CD4-positive, alpha-beta T cell treated with Interleukin-12 subunit alpha and Interleukin-12 subunit beta, for 1 hour (primary cell): ENCODE data around the gene KCNJ11.

ENCODE experiments used
- DNase-seq: peaks from one replicate; pipeline ENCODE4 v3.0.0-alpha.2; 2020

The KCNJ11 gene

GRCh38 chr11:17408026-17408425 is 19.6 kb upstream of the KCNJ11 start:
- DNase-seq = no peak

DNA sequence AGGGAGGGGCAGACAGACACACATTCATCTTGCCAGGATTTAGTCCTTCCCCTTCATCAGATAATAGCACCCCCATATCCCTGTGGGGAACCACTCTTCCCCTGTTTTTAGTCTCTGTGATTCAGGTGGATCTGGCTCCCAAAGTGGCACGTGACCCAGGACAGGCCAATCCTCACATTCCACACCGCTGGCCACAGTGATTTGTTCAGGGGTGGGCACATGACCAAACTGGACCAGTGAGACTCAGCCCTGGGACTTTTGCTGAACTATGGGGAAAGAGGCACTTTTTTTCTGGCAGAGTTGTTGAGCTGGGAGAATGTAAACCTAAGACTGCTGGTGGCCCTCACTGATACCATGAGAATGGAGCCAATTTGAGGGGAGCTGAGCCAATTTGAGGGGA is 19.1 kb upstream of the KCNJ11 start:
- no peak for DNase-seq

DNA sequence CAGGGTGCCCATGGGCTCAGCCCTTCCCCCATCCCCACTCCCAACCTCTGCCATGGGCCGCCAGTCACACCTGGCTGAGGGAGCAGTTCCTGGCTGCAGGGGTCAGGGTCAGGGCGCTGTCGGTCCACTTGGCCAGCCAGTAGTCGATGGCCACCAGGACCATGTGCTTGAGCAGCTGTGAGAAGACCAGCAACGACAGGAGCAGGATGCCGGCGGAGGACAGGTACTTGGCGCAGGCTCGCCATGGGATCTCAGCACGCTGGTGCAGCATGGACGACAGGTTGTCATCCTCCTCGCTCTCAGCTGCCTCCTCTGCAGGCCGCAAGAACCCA is 18.3 kb upstream of the KCNJ11 start:
- DNase-seq = no peak

DNA sequence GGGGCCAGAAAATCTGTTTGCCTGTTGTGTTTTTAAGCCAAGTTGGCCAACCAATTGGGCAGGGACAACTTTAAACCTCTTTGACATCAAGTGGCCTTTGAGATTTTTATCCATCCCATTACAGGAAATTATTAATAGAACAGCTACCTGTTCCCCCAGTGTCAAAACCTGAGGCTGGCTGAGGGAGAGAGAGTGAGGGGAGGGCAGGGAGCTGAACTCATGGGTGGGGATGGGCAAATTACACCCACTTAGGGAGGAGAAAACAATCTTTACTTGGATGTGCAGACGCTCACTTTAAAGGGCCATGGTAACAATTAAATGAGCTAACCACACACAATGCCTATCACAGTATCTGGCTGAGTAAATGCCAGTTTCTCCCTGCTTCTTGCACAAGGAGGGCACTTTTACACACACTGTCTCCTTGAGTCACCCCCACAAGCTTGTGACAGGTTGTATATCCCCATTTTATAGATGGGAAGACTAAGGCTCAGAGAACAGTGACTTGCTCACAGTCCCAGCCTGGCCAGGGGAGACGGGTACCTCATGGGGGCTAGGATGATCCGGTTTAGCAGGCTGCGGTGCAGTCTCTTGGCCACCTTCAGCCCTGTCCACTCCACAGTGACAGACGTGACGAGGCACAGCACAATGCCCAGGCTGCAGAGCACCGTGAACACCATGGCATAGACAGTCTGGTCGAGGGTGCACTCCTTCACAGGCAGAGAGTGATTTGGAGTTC is 17.8 kb upstream of the KCNJ11 start:
- DNase-seq = no peak

DNA sequence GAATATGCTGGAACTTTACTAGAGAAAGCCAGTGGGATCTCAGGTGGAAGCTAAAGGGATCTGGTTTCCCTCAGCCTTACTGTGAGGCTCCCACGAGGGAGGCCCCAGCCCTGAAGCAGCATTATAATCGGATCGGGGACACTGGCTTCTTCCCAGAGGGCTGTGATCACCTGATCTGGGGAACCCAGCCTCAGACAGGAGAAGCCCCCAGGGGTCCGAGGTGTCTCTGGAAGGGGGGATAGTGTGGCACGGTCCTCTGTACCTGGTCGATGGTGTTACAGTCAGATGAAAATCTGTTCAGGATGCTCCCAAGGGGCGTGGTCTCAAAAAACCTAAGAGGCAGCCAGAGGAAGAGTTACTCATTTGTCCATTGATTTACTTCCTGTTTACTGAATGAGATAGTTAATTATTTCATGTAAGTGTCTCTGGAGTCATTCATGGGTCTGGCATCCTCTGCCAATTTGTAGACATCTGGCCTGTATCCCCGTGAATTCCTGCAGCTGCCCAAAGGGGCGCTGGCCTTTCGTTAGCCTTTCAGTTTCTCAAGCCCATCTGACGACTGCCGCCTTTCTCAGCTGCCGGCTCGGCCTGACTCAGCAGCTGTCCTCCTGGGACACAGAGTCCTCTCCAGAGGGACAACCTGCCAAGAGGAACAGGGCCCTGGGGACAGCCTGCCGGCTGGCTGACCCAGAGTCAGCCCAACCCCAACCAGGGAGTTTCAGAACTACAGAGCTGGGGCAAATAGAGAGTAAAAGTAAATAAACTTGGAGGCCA is 17.0 kb upstream of the KCNJ11 start:
- no peak for DNase-seq

- no peak for DNase-seq
Measured at GRCh38 chr11:17403980-17404759, 15.7 kb upstream of the KCNJ11 start.

DNA sequence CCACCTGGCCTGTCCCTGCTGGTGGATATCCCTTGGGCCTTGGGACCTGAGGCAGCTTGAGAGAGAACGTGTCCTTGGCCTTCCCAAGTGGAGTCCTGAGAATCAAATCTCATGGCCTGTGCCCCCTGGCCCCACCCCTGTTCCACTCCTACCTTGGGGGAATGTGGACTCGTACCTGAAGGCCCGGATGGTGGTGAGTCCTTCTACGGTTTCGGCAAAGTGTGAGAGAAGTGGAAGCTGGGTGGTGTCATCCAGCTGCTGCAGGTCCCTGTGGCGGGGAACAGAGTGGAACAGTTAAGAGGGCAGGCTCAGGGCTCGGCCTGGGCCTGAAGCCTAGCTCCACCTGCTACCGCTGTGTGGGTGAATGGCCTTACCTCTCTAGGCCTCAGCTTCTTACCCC is 14.0 kb upstream of the KCNJ11 start:
- no peak for DNase-seq

DNA sequence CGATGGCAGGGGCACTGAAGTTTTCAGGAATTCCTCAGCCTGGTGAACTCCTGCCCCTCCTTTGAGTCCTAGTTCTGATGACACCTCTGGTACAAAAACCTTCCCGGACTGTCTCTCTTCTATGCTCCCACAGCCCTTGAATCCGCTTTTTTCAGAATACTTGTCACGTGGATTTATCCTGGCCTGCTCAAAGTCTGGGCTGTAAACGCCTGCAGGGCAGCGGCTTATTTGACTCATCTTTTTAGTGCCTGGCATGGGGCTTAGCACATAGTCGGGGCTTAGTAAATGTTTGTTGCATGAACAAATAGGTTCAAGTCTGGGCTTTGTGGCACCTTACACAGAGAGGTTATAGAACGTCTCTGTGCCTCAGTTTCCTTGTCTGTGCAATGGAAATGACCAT is 13.4 kb upstream of the KCNJ11 start:
- DNase-seq = no peak

DNA sequence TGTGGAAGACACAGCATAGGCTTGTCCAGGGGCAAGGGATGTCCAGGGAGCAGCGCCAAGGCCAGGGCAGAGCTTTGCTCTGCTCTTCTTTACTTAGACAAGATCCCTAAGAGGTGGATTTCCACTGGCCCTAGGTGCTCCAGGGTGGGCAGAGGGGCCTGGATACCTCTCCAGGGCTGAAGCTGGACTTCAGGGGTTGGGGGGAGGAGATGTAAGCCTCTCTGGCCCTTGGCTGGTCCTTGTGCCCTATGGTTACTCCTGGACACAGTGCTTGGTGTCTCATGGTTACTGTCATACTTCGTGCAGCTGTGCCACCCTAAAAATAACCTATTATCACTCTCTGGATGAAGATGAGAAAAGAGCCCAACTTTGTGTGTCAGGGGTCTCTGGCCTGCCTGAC is 12.9 kb upstream of the KCNJ11 start:
- DNase-seq = no peak

DNA sequence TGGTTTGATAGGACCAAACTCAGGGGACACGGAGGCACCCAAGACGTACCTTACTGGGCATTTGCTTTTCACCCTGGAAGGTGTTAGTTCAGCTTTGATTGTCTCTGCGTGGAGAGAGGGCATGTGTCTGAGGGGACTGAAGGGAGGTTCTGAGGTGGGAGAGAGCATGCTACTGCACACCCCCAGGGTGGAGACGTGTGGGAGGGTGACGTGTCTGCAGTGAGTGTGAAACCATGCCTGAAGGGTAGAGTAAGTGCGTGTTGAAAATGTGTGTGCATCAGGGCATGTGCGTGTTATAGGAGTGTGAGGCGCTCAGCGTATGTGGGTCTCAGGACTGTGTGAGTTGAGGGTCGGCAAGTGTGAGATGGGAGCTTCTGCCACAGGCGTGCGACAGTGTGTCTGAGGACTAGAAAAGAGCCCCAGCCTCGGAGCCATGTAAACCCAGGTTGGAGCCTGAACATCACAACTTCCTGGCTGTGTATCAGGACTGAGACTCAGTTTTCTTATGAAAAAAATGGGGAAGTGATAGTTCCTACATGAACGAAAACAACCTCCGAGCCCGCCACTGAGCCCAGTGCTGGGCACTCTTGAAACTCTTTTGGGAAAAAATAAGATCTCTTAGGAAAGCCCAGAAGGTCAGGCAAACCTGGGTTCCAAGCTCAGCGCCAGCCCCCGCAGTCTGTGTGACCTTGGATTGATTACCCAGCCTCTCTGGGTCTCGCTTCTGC is 11.8 kb upstream of the KCNJ11 start:
- DNase-seq = no peak

DNA sequence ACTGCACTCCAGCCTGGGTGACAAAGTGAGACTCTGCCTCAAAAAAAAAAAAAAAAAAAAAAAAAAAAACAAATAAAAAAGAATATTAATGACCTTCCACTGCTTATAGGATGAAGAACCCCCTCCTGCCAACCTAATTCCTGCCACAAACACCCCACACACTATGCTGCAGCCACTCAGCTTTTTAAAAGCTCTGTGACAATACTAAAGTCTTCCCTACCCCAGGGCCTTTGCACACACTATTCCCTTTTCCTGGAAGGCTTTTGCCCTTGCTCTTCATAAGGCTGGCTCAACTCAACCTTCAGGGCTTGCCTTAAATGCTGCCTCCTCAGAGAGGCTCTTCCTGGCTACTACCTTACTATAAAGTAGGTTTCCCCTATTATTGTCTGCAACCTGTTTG is 10.8 kb upstream of the KCNJ11 start:
- DNase-seq = no peak

DNA sequence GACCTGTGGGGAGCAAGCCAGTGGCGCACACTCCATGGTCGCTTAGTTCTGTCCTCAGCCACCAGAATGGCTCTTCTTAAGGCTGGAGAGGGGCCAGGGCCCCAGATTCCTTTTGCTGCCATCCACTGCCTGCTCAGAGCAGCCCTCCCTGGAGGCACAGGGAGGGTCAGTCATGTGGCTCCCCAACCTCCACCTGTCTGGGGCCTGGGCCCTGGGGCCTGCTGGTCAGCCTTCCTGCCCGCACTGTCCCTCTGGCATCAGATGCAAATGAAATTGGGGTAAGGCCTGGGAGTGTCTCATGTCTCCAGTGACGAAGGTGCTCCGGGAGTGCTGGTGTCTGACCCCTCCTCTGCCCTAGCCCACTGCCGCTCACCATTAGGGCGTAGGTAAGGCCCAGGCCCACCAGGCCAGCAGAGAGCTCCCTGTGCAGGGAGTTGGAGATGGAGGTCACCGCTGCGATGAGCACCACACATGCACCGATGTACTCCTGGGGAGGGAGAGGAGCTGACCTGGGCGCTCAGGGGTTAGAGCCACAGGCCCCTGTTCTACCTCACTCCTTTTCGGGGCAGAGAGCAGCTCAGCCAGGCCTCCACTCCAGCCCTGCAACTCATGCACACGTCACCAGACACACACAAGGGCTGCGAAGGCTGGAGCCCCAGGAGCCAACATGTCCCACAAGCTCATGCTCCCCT is 9.0 kb upstream of the KCNJ11 start:
- no peak for DNase-seq

- DNase-seq = no peak
Measured at GRCh38 chr11:17396598-17397310, 8.3 kb upstream of the KCNJ11 start.

- DNase-seq = no peak
Measured at GRCh38 chr11:17395978-17396377, 7.5 kb upstream of the KCNJ11 start.

DNA sequence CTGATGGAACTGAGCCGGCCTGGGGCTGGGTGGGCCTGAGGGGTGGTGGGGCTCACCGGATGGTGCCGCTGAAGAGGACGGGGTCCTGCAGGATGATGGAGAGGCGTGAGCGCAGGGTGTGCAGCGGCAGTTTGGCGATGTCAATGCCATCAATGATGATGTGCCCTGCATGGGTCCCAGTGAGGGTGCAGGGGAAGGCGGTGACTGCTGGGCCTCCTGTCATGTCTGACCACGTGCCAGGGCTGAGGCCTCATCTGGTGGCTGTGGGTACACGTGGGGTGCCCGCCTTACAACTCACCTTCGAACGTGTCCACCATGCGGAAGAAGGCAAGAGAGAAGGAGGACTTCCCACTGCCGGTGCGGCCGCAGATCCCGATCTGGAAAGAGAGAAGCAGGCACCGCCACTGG is 7.1 kb upstream of the KCNJ11 start:
- DNase-seq = no peak

- DNase-seq = no peak
Measured at GRCh38 chr11:17394743-17395390, 6.4 kb upstream of the KCNJ11 start.

GRCh38 chr11:17393472-17393871 is 5.0 kb upstream of the KCNJ11 start:
- no peak for DNase-seq

DNA sequence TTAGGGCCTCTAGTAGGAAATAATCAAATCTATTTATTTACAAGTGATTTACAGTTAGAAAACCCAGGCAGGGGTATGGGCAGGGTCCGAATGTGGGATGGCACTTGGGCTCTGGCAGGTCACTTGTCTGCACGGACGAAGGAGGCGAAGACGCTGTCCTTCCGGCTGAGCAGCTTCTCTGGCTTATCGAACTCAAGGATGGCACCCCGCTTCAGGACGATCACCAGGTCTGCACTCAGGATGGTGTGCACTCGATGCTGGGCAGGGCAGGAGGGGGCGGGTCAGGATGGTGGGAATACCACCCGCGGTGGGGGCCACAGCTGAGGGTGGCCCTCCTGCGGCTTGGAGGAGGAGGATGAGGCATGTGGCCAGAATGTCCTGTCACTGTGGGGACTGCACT is 4.4 kb upstream of the KCNJ11 start:
- no peak for DNase-seq

DNA sequence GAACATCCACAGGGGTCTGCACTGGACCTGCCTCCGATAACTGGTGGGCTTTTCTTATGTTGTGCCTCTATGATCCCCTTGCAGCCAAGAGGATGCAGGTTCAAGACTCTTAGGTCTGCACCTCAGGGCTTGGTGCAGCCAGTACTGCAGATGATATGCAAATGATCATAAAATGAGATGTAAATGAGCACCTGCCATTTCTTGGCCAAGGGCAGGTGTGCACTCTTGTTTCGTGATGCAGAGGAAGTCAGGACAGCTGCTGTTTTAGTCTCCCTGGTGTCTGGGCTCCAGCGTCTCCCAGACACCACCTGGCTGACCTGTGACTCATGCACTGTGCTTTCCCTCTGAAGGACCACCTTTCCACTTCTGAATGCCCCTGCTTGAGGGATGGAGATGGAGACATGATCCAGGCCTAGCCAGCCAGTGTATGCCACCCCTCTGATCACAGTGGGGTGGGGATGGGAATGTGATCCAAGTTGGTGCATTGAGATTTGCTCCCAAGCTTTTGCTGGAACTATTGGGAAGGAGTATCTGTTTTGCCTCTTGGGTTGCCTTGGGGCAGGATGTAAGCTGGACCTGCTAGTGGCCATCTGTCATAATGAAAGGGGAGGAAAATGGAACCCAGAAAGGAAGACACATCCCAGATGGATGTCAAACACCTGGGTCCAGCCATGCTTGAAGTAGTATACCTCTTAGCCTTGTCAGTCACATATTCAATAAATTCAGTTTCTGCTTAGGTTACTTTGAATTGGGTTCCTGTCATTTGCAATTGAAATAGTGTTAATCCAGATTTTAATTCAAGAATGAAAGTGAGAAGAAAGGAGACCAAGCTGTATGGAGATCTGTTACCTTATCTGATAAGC is 3.3 kb upstream of the KCNJ11 start:
- no peak for DNase-seq

GRCh38 chr11:17389957-17390649 is 1.6 kb upstream of the KCNJ11 start:
- no peak for DNase-seq
